HL-60 (cell line): ENCODE measurements around the gene SERPINI1.

Experiments
- DNase-seq, 2 experiments: peaks; one replicate each; pipeline ENCODE4 v3.0.0-alpha.2; 2010 to 2020; ENCODE audit warnings: low read depth in 1 of 2, low spot score in 1 of 2
- H3K27ac ChIP-seq: fragments of 250-450 bp; sonication (Bioruptor Pico); replicated peaks from 2 replicates; pipeline ENCODE4 v1.5.1; 2020; ENCODE audit warnings: mild to moderate bottlenecking, moderate library complexity
- H3K27me3 ChIP-seq: fragments of 250-450 bp; sonication (Bioruptor Pico); 2 replicates; pipeline ENCODE4 v1.5.1; 2021; ENCODE audit warnings: mild to moderate bottlenecking, moderate library complexity; ENCODE audit not compliant: insufficient read depth, poor library complexity, severe bottlenecking
- H3K4me3 ChIP-seq: replicated peaks from 2 replicates; pipeline ENCODE4 v1.5.1; 2011; ENCODE audit warnings: mild to moderate bottlenecking, control low read depth, low read length; ENCODE audit not compliant: insufficient read depth
- CTCF ChIP-seq: IDR thresholded peaks from one replicate; pipeline ENCODE4 v1.5.1; 2011; ENCODE audit warnings: low read length, control low read depth, inconsistent platforms; ENCODE audit not compliant: insufficient read depth
- GABPA ChIP-seq: IDR thresholded peaks from 2 replicates; pipeline ENCODE4 v1.6.1; 2012; ENCODE audit warnings: low read depth
- POLR2AphosphoS5 ChIP-seq: IDR thresholded peaks from 2 replicates; pipeline ENCODE4 v1.6.1; 2012; ENCODE audit warnings: low read depth
- REST ChIP-seq: IDR thresholded peaks from 2 replicates; pipeline ENCODE4 v1.6.1; 2012; ENCODE audit warnings: low read depth; ENCODE audit not compliant: insufficient replicate concordance
- SPI1 ChIP-seq: IDR thresholded peaks from 2 replicates; pipeline ENCODE4 v1.6.1; 2012; ENCODE audit warnings: low read depth, mild to moderate bottlenecking, borderline replicate concordance
- long read RNA-seq: library from polyadenylated mRNA; unstranded; transcript quantifications from one replicate; pipeline ENCODE4 v2.0.0, GENCODE V29; 2020

The SERPINI1 gene
- long read RNA-seq, transcript SERPINI1-202 (9 exons, 1,890 nt): major isoform, 6 of 7 reads
- long read RNA-seq, partial matches to known transcripts: 0 of 7 reads
- long read RNA-seq, other reads (novel, unspliced or antisense): 0 of 7 reads

- peak within 1 kb of the TSS; percentile 88 for H3K27ac ChIP-seq
- no peaks in the 10 kb centered on the region for H3K27me3 ChIP-seq
- DNase-seq: peak; percentile 74 to 92
- H3K4me3 ChIP-seq: peak within 1 kb of the TSS; percentile 88
- TF ChIP-seq POLR2AphosphoS5 (peak; percentile 67; the same call in 1 of the 2 replicates), CTCF (no peak)
Observed at GRCh38 chr3:167735233-167736138, at the start of gene SERPINI1. Gene SERPINI1, plus strand, starts transcription at chr3:167735721. Its CDS starts 53,408 bp downstream, at chr3:167789129.

- Histone ChIP-seq H3K27me3 (no peaks in the 10 kb centered on the region), H3K27ac (no peak overlapping the region), H3K4me3 (no peak overlapping the region)
- TF ChIP-seq SPI1 (no peak), REST (no peak), POLR2AphosphoS5 (no peak), CTCF (no peak), GABPA (no peak)
- DNase-seq: peak in 1 of 2 experiments; percentile 53
Observed at GRCh38 chr3:167691366-167691765, 44.2 kb upstream of the SERPINI1 start.

GRCh38 chr3:167694121-167694520, 41.4 kb upstream of the SERPINI1 start:
- no peak for DNase-seq
- Histone ChIP-seq H3K27ac (no peak overlapping the region), H3K4me3 (no peak overlapping the region), H3K27me3 (no peaks in the 10 kb centered on the region)
- TF ChIP-seq REST (no peak), SPI1 (no peak), GABPA (no peak), POLR2AphosphoS5 (no peak), CTCF (no peak)
